GM12872 (cell line): ENCODE data around the gene EPHB4.

Source experiments
- TF ChIP-seq, protein P1 (sequence below): IDR thresholded peaks from 3 replicates; pipeline ENCODE4 v1.5.1; 2011; ENCODE audit warnings: low read depth, mild to moderate bottlenecking, low read length, moderate library complexity; ENCODE audit not compliant: insufficient read depth

EPHB4 gene

GRCh38 chr7:100830396-100830795 is 3.1 kb upstream of the EPHB4 start:
- TF ChIP-seq, protein P1, sequence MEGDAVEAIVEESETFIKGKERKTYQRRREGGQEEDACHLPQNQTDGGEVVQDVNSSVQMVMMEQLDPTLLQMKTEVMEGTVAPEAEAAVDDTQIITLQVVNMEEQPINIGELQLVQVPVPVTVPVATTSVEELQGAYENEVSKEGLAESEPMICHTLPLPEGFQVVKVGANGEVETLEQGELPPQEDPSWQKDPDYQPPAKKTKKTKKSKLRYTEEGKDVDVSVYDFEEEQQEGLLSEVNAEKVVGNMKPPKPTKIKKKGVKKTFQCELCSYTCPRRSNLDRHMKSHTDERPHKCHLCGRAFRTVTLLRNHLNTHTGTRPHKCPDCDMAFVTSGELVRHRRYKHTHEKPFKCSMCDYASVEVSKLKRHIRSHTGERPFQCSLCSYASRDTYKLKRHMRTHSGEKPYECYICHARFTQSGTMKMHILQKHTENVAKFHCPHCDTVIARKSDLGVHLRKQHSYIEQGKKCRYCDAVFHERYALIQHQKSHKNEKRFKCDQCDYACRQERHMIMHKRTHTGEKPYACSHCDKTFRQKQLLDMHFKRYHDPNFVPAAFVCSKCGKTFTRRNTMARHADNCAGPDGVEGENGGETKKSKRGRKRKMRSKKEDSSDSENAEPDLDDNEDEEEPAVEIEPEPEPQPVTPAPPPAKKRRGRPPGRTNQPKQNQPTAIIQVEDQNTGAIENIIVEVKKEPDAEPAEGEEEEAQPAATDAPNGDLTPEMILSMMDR, result no peak

- TF ChIP-seq, protein P1, result no peak
Observed at GRCh38 chr7:100829150-100829716, 1.9 kb upstream of the EPHB4 start.

DNA sequence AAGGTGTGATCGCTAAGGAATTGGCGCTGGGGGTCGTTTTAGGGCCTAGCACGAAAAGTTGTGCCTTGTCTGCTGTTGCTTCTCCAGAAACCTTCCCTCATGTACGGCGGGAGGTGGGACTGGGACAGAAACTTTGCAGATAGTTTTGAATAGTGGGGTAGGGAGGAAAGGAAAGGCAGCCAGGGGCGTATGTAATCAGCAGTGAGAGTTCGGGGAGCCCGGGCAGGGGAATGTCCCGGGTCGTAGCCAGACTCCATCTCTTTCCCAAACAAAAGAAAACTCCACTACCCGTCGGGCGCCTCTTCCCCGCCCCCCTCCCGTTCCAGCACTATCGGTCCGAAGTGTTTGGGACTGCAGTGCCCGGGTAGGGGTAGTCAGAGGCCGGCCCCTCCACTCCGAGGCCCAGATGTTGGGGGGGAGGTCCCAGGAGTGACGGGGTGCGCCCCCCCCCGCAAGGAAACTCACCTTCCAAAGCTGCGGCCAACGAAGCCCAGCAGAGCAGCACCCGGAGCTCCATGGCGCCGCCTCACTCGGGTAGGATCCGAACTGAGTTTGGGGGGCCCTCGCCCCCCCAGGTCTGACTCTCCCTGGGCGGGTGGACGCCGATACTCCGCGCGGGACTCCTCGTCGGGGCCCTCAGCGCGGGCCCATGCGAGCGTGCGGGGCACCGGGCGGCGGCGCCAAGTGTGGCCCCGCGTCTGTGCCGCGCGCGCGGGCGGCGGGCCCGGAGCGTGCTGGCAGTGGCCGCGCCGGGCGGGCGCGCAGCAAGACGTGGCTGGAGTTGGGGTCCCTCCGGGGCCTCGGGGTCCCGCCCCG is 601 bp downstream of the EPHB4 start:
- TF ChIP-seq, protein P1, result no peak

DNA sequence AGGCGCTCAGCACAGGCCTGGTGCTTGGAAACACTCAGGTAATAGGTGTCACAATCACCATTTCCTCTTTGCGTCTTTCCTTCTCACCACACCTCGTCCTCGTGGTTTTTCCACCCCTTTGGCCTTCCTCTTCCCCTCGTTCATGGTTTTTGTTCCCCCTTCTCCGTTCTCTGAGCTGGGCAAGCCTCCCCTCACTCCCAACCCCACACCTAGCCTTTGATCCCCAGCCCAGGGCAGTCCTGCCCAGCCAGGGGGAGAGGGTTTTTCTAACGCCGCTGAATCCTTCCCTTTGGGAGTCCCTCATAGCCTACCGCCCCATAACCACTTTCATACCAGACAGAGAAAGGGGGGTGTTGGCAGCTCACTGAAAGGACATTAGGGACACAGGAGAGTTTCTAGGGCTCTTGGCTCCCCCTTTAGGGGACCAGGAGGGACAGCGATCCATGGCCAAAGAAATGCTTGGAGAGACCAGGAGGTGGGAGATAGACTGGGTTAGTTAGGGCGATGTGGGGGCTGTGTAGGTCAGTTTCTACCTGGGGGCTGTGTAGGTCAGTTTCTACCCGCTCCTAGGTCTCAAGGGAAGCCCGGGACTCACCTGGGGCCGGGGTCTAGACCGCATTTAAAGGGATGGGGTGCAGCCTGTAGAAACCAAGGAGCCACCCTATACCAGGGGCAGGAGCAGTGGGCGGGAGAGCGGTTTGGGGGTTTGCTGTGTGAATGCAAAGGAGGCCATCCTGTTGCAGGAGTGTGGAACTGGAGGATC is 1.4 kb downstream of the EPHB4 start:
- TF ChIP-seq, protein P1, result no peak

DNA sequence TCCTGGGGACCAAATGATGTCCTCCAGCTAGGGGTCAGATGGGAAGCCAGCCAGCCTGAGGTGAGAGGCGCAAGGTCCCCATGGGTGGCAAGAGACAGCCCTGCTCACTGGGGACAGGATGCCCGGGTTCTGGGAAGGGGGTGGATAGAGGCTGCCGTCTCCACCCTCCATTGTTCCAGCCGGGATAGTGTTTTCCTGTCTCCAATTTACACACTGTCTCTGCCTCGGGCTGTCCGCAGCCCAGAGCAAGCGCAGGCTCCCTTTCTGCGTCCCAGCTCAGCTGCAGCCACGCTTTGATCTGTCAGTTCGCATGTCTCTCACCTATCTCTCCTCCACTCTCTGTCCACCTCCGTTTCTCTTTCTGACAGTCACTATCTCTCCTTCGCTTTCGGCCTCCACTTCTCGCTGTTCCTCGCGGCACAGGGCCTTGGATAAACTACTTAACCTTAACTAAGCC is 2.1 kb downstream of the EPHB4 start:
- TF ChIP-seq, protein P1, result no peak

GRCh38 chr7:100824499-100825214 is 2.7 kb downstream of the EPHB4 start:
- TF ChIP-seq, protein P1, result no peak

DNA sequence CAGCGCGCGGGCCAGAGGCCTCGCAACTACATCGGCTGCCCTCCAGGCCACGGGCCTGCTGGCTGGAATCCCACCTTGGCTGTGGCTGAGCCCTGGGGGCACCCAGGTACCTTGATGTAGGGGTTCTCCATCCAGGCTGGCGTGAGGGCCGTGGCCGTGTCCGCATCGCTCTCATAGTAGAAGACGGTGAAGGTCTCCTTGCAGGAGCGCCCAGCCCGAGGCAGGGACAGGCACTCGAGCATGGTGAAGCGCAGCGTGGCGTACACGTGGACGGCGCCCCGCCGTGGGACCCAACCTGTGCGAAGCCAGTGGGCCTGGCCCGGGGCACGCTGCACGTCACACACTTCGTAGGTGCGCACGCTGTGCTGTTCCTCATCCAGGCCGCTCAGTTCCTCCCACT is 3.8 kb downstream of the EPHB4 start:
- TF ChIP-seq, protein P1, result no peak
